WERI-Rb-1 (cell line): ENCODE results near the gene TUBB3.

ENCODE experiments used
- DNase-seq: peaks from one replicate; pipeline ENCODE4 v3.0.0-alpha.2; 2020
- H3K27ac ChIP-seq: fragments of 250-450 bp; sonication (Bioruptor Pico); 2 replicates; pipeline ENCODE4 v1.5.1; 2020; ENCODE audit warnings: mild to moderate bottlenecking, moderate library complexity
- H3K27me3 ChIP-seq: fragments of 250-450 bp; sonication (Bioruptor Pico); 2 replicates; pipeline ENCODE4 v1.5.1; 2021; ENCODE audit warnings: mild to moderate bottlenecking, low read depth, moderate library complexity; ENCODE audit not compliant: insufficient read depth, severe bottlenecking
- H3K36me3 ChIP-seq: fragments of 250-450 bp; sonication (Bioruptor Pico); 2 replicates; pipeline ENCODE4 v1.5.1; 2020; ENCODE audit warnings: mild to moderate bottlenecking, moderate library complexity
- H3K4me3 ChIP-seq: 2 replicates; pipeline ENCODE4 v1.5.1; 2011; ENCODE audit warnings: low read depth, mild to moderate bottlenecking, control low read depth, low read length
- H3K9me3 ChIP-seq: fragments of 250-450 bp; sonication (Bioruptor Pico); 2 replicates; pipeline ENCODE4 v1.5.1; 2021; ENCODE audit warnings: mild to moderate bottlenecking, moderate library complexity; ENCODE audit not compliant: severe bottlenecking
- TF ChIP-seq, protein P1 (sequence below): IDR thresholded peaks from 2 replicates; pipeline ENCODE4 v1.5.1; 2011; ENCODE audit warnings: low read depth, mild to moderate bottlenecking, control low read depth, inconsistent platforms, low read length

The TUBB3 gene

DNA sequence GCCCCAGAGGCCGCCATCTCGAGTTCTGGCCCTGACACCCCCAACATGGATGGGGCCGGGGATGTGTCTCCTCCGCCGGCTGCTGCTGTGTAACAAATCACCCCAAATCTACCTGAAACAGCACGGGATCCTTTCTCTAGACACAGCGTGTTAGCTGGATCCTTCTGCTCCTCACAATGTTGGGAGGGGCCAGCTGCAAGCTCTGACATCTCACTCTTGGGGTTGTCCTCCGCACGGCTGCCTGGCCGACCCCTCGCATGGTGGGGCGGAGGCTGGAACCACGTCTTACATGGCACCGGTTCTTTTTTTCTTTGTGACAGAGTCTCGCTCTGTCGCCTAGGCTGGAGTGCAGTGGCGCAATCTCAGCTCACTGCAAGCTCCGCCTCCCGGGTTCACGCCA, 13.8 kb downstream of the TUBB3 start:
- H3K27me3 ChIP-seq = no peaks in the 10 kb centered on the region
- no peak for DNase-seq
- no peaks in the 10 kb centered on the region for H3K9me3 ChIP-seq
- H3K27ac ChIP-seq = no peak overlapping the region
- peaks cover 15% of the 10 kb centered on the region; the same call in 1 of the 2 replicates for H3K36me3 ChIP-seq
- no peak overlapping the region for H3K4me3 ChIP-seq
- TF ChIP-seq, protein P1, sequence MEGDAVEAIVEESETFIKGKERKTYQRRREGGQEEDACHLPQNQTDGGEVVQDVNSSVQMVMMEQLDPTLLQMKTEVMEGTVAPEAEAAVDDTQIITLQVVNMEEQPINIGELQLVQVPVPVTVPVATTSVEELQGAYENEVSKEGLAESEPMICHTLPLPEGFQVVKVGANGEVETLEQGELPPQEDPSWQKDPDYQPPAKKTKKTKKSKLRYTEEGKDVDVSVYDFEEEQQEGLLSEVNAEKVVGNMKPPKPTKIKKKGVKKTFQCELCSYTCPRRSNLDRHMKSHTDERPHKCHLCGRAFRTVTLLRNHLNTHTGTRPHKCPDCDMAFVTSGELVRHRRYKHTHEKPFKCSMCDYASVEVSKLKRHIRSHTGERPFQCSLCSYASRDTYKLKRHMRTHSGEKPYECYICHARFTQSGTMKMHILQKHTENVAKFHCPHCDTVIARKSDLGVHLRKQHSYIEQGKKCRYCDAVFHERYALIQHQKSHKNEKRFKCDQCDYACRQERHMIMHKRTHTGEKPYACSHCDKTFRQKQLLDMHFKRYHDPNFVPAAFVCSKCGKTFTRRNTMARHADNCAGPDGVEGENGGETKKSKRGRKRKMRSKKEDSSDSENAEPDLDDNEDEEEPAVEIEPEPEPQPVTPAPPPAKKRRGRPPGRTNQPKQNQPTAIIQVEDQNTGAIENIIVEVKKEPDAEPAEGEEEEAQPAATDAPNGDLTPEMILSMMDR = no peak

DNA sequence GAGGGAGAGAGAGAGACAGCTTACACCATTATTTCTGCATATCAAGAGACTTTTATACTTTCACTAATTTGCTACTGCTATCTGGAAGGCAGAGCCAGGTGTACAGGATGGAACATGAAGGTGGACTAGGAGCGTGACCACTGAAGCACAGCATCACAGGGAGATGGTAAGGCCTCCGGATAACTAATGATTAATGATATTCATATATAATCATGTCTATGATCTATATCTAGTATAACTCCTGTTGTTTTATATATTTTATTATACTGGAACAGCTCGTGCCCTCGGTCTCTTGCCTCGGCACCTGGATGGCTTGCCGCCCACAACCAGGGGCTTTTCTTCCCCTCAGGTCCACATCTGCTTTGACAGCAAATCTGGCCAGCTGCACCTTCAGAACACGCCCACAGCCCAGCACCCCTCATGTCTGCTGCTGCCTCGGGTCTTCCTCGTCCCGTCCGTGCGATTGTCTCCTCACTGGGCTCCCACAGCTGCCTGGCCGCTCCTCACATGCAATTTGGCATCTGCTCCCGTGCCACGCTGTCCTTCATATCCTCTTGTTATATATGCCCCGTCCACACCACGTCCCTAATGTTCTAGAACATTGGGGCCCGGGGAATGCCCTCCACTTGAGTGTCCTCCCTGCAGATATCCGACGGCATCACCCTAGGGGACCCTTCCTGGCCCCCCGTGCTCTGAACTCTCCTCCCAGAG, 15.2 kb downstream of the TUBB3 start:
- DNase-seq = no peak
- Histone ChIP-seq H3K27me3 (no peaks in the 10 kb centered on the region), H3K27ac (no peak overlapping the region), H3K9me3 (no peaks in the 10 kb centered on the region), H3K36me3 (peaks cover 2% of the 10 kb centered on the region; the same call in 1 of the 2 replicates), H3K4me3 (no peak overlapping the region)
- TF ChIP-seq, protein P1 = no peak

GRCh38 chr16:89944773-89945172, 21.6 kb downstream of the TUBB3 start:
- Histone ChIP-seq H3K4me3 (no peak overlapping the region), H3K9me3 (no peaks in the 10 kb centered on the region), H3K27me3 (no peaks in the 10 kb centered on the region), H3K27ac (no peak overlapping the region), H3K36me3 (no peaks in the 10 kb centered on the region)
- TF ChIP-seq, protein P1 = no peak
- no peak for DNase-seq

DNA sequence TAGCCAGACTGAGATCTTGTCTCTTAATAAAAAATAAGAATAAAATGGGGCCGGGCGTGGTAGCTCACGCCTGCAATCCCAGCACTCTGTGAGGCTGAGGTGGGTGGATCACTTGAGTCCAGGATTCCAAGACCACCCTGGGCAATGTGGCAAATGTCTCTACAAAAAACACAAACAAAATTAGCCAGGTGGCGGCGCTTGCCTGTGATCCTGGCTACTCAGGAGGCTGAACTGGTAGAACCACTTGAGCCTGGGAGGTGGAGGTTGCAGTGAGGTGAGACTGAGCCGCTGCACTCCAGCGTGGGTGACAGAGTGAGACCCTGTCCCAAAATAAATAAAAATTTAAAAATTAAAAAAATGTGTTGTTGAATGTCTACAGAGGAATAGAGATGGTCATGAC, 22.5 kb downstream of the TUBB3 start:
- no peaks in the 10 kb centered on the region for H3K36me3 ChIP-seq
- no peak overlapping the region for H3K4me3 ChIP-seq
- H3K27ac ChIP-seq = no peak overlapping the region
- no peak for DNase-seq
- no peaks in the 10 kb centered on the region for H3K9me3 ChIP-seq
- no peaks in the 10 kb centered on the region for H3K27me3 ChIP-seq
- TF ChIP-seq, protein P1 = no peak

DNA sequence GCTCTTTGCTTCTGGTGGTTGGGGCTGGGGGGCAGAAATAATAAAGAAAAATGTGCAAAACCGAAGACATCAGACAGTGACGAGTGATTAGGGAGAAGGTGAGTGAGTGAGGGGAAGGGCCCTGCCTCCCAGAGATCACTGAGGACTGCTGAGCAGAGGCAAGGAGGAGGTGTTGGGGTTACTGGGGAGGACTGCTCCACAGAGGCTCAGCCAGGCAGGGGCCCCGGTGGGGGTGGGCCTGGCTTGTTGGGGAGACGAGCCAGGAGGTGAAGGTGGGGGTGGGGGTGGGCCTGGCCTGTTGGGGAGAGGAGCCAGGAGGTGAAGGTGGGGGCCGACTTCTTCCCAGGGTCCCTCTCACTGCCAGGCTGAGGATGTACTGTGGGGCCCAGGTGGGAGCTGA, 23.4 kb downstream of the TUBB3 start:
- H3K27ac ChIP-seq = no peak overlapping the region
- no peak for DNase-seq
- H3K4me3 ChIP-seq = no peak overlapping the region
- H3K27me3 ChIP-seq = no peaks in the 10 kb centered on the region
- H3K36me3 ChIP-seq = no peaks in the 10 kb centered on the region
- TF ChIP-seq, protein P1 = no peak
- H3K9me3 ChIP-seq = no peaks in the 10 kb centered on the region
